Fibroblast of skin of right quadriceps (primary cell): ENCODE results near the gene REC114.
A peak's percentile ranks its signal among the peaks of the same experiment; 100 is the strongest.

ENCODE experiments used
- DNase-seq: peaks from one replicate; pipeline ENCODE4 v3.0.0-alpha.2; 2013

The REC114 gene

GRCh38 chr15:73583544-73583943, 140.6 kb downstream of the REC114 start:
- no peak for DNase-seq

GRCh38 chr15:73584699-73585420, 141.9 kb downstream of the REC114 start:
- DNase-seq, result peak; percentile 11

- DNase-seq, result no peak
These were observed 143.1 kb downstream of the REC114 start for GRCh38 chr15:73585871-73586654.

- no peak for DNase-seq
These were observed 146.8 kb downstream of the REC114 start for GRCh38 chr15:73589766-73590165.

GRCh38 chr15:73590263-73590662, 147.3 kb downstream of the REC114 start:
- no peak for DNase-seq

GRCh38 chr15:73593304-73594074, 150.5 kb downstream of the REC114 start:
- DNase-seq, result no peak

GRCh38 chr15:73594109-73594508, 151.1 kb downstream of the REC114 start:
- no peak for DNase-seq

GRCh38 chr15:73596174-73596573, 153.2 kb downstream of the REC114 start:
- DNase-seq, result no peak

- DNase-seq, result no peak
These were observed 154.2 kb downstream of the REC114 start for GRCh38 chr15:73597036-73597638.

GRCh38 chr15:73598530-73599160, 155.7 kb downstream of the REC114 start:
- peak; percentile 73 for DNase-seq

GRCh38 chr15:73599934-73600333, 157.0 kb downstream of the REC114 start:
- DNase-seq, result no peak

GRCh38 chr15:73600413-73601335, 157.7 kb downstream of the REC114 start:
- DNase-seq, result no peak

- DNase-seq, result peak; percentile 70
These were observed 158.8 kb downstream of the REC114 start for GRCh38 chr15:73601451-73602445.

GRCh38 chr15:73602446-73602843, 159.5 kb downstream of the REC114 start:
- DNase-seq, result no peak

GRCh38 chr15:73602992-73603391, 160.0 kb downstream of the REC114 start:
- DNase-seq, result no peak

GRCh38 chr15:73604477-73604876, 161.5 kb downstream of the REC114 start:
- DNase-seq, result no peak

GRCh38 chr15:73605759-73606436, 162.9 kb downstream of the REC114 start:
- no peak for DNase-seq

- DNase-seq, result no peak
These were observed 164.4 kb downstream of the REC114 start for GRCh38 chr15:73607405-73607804.

- DNase-seq, result no peak
These were observed 164.9 kb downstream of the REC114 start for GRCh38 chr15:73607843-73608242.

GRCh38 chr15:73608475-73608874, 165.5 kb downstream of the REC114 start:
- DNase-seq, result no peak
